Lower leg skin (tissue), 4 donors: ENCODE measurements around the gene EPG5. TPM values are rescaled to one million over a fixed set of nuclear protein-coding genes. Genes with fewer than 3 reads are reported as not detected.

Experiments
- DNase-seq, 2 donors: peaks; one replicate each; pipeline ENCODE4 v3.0.0-alpha.2; 2019; ENCODE audit warnings: low spot score in 2 of 2
- H3K4me3 ChIP-seq: fragments of 200-600 bp; sonication (generic); 2 replicates; pipeline ENCODE4 v1.5.1; 2017; ENCODE audit warnings: mild to moderate bottlenecking, low read depth; ENCODE audit not compliant: poor library complexity, severe bottlenecking
- POLR2A ChIP-seq, 2 donors: fragments of 450-650 bp; IDR thresholded peaks; one replicate each; pipeline ENCODE4 v1.6.1; 2016 to 2017; ENCODE audit warnings: antibody characterized with exemption in 2 of 2, mild to moderate bottlenecking in 1 of 2, moderate library complexity in 1 of 2
- WGBS, 2 donors: methylation state at CpG; one replicate each; pipeline ENCODE4 v1.1.5; 2018; 5-methylcytosine and 5-hydroxymethylcytosine counted together
- intact Hi-C: fragments of 100-400 bp; cut with DNase I; formaldehyde crosslinking; loops from one replicate; pipeline ENCODE4 v1.15.0; 2023; ENCODE audit warnings: low total_unique reads
- total RNA-seq, 4 donors: library from RNA; depleted of rRNA; stranded (reverse); fragments of >200 nt; gene quantifications; one replicate each; pipeline ENCODE4 v1.1.0, GENCODE V29; 2016
- TF ChIP-seq, protein P1 (sequence below), 3 donors: fragments of 450-650 bp; IDR thresholded peaks; one replicate each; pipeline ENCODE4 v1.5.1; 2016; ENCODE audit warnings: antibody characterized with exemption in 3 of 3, mild to moderate bottlenecking in 3 of 3, moderate library complexity in 2 of 3

Gene EPG5
- total RNA-seq, 4 donors from 2014 or later: 22.5 to 44.0 (median 39.8) TPM

DNA sequence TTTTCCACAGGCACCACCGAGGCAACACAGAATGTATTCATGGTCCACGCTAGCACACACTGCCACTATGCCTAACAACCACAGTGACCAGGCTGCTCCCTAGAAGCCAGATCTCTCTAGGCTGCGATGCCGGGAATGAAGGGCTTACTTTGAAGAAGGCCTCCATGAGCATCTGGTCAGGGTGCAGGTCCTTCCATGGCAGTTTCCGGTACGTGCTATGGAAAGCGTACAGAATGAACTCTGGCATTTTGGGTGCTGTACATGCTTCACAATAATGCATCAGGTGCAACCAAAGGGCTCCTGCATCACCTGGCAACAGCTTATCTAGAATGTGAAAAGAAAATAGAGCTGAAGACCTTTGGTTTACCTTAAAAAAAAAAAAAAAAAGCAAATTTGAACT lies 96.7 kb downstream of the EPG5 start:
- intact Hi-C loops: loop anchor here (10.0 kb wide), 2 partner anchors 156 to 186 kb away; no protein-coding TSS in a partner anchor
- no peak for DNase-seq
- TF ChIP-seq, protein P1, sequence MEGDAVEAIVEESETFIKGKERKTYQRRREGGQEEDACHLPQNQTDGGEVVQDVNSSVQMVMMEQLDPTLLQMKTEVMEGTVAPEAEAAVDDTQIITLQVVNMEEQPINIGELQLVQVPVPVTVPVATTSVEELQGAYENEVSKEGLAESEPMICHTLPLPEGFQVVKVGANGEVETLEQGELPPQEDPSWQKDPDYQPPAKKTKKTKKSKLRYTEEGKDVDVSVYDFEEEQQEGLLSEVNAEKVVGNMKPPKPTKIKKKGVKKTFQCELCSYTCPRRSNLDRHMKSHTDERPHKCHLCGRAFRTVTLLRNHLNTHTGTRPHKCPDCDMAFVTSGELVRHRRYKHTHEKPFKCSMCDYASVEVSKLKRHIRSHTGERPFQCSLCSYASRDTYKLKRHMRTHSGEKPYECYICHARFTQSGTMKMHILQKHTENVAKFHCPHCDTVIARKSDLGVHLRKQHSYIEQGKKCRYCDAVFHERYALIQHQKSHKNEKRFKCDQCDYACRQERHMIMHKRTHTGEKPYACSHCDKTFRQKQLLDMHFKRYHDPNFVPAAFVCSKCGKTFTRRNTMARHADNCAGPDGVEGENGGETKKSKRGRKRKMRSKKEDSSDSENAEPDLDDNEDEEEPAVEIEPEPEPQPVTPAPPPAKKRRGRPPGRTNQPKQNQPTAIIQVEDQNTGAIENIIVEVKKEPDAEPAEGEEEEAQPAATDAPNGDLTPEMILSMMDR (IDR thresholded peaks at IDR 0.05): no peak
- no peak for TF ChIP-seq POLR2A (IDR thresholded peaks at IDR 0.05)
- WGBS, 2 donors: 93% methylated on average over 7 of the region's 7 CpGs
- H3K4me3 ChIP-seq: no peak overlapping the region

DNA sequence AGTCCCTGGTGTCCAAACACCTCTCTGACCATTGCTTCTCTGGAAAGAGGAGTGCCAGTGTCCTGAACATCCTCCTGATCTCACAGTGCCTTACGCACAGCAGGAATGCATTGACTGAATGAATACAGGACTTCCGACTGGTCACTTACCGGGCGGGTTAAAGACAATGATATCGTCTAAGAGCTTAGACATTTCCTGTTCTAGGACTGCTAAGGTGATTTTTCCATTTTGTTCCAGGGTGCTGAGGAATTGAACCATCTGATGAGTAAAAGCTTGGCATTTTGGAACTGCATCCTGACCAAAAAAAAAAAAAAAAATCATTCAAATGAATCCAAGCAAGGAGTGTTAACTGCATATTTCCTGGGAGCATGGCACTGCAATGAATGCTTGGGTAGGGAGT lies 101.7 kb downstream of the EPG5 start:
- no peak overlapping the region for H3K4me3 ChIP-seq
- 96 to 97% methylated on average over 5 of the region's 5 CpGs for WGBS, 2 donors
- intact Hi-C loops: no loop called here
- DNase-seq: no peak
- no peak for TF ChIP-seq POLR2A (IDR thresholded peaks at IDR 0.05)

DNA sequence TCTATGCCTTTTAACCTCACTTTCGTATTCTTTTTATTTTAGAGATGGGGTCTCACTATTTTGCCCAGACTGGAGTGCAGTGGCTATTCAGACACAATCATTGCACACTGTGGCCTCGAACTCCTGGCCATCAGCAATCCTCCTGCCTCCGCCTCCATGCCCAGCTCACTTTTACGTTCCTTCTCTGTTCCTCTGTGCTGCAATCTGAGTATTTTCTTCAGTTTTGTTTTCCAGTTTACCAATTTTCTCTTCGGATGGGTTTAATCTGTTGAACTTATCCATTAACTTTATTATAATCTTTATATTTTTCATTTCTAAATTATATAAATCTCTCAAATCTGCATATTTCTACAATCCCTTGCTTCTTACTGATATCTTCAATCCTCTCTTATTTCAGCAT lies 103.0 kb downstream of the EPG5 start:
- intact Hi-C loops: no loop called here
- TF ChIP-seq, protein P1 (IDR thresholded peaks at IDR 0.05): no peak
- TF ChIP-seq POLR2A (IDR thresholded peaks at IDR 0.05): no peak
- DNase-seq: no peak
- H3K4me3 ChIP-seq: no peak overlapping the region
- WGBS, 2 donors: 90 to 99% methylated on average over 5 of the region's 5 CpGs

DNA sequence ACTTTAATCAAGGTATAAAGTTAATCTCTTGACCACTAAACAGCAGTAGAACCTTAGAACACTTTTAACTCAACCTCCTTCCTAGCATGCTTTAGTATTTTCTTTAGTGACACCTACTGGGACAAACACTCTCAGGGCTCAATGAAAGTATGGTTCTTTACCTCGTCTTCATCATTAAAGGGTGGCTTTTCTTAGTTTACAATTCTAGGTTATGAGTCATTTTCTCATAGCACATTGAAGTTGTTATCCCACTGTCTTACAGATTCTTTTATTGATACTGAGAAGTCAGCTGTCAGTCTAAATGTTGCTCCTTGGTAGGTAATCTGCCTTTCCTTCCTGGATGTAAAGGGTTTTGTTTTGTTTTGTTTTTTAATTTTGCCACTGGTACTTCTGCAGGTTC lies 103.7 kb downstream of the EPG5 start:
- no peak for DNase-seq
- WGBS, 2 donors: 84 to 100% methylated on average over 1 of the region's 1 CpG
- no peak overlapping the region for H3K4me3 ChIP-seq
- intact Hi-C loops: no loop called here
- TF ChIP-seq, protein P1 (IDR thresholded peaks at IDR 0.05): no peak
- TF ChIP-seq POLR2A (IDR thresholded peaks at IDR 0.05): no peak

DNA sequence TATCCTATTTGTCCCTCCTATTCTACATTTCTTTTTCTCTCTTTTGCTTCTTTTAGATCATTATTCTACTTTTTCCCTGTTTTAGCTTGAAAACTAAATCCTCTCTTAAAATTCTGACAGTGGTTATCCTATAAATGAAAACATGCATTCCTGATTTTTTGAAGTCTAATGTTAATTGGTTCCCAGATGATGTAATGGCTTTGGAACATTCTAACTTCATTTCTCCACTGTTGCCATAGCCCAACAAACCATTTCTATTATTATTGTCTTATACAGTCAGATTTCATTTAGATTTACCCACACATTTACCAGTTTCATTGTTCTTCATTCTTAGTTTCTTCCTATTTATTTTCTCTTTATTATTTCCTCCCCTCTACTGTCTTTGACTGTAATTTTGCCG lies 105.2 kb downstream of the EPG5 start:
- 97 to 100% methylated on average over 1 of the region's 1 CpG for WGBS, 2 donors
- no peak overlapping the region for H3K4me3 ChIP-seq
- intact Hi-C loops: no loop called here
- TF ChIP-seq, protein P1 (IDR thresholded peaks at IDR 0.05): no peak
- TF ChIP-seq POLR2A (IDR thresholded peaks at IDR 0.05): no peak
- DNase-seq: no peak

DNA sequence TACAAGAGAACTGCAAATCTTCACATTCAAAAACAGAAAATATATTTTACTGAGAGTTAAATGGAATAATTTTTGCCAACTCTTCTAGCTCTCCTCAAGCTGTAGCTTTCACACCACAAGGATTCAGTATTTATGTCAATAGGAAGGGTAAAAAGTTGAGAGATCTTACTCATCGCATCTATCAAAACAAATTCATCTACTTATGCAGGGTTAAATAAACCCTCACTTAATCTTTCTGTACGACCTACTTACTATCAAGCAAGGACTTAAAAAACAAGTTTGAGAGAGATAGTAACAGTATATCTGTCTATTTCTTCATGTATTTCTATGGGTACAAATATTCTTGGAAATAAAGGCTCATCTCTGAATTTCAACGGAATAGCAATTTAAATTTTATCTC lies 106.2 kb downstream of the EPG5 start:
- no peak for TF ChIP-seq POLR2A (IDR thresholded peaks at IDR 0.05)
- TF ChIP-seq, protein P1 (IDR thresholded peaks at IDR 0.05): no peak
- intact Hi-C loops: no loop called here
- DNase-seq: no peak
- H3K4me3 ChIP-seq: no peak overlapping the region
- 91 to 92% methylated on average over 3 of the region's 3 CpGs for WGBS, 2 donors
